SK-N-MC (cell line): ENCODE measurements around the gene MAP3K5.

Source experiments
- DNase-seq: peaks from one replicate; pipeline ENCODE4 v3.0.0-alpha.2; 2011; ENCODE audit warnings: low read depth, low spot score
- H3K27ac ChIP-seq: fragments of 200-600 bp; sonication (generic); 2 replicates; pipeline ENCODE4 v1.5.1; 2016; ENCODE audit warnings: mixed run types
- H3K36me3 ChIP-seq: fragments of 200-600 bp; sonication (generic); 2 replicates; pipeline ENCODE4 v1.6.1; 2017; ENCODE audit warnings: antibody characterized with exemption, low read length, mixed read lengths; ENCODE audit not compliant: insufficient read depth
- H3K4me3 ChIP-seq: fragments of 200-600 bp; sonication (generic); 2 replicates; pipeline ENCODE4 v1.5.1; 2016
- H3K9ac ChIP-seq: fragments of 200-600 bp; sonication (generic); 2 replicates; pipeline ENCODE4 v1.8.0; 2017; ENCODE audit warnings: mixed run types, mixed read lengths; ENCODE audit not compliant: insufficient read length
- H3K9me3 ChIP-seq: fragments of 200-600 bp; sonication (generic); 2 replicates; pipeline ENCODE4 v1.6.1; 2017; ENCODE audit warnings: low read depth, mild to moderate bottlenecking, antibody characterized with exemption, low read length, moderate library complexity, mixed read lengths
- EZH2 ChIP-seq: fragments of 200-600 bp; sonication (generic); IDR thresholded peaks from one replicate; pipeline ENCODE4 v1.6.1; 2017; ENCODE audit warnings: antibody characterized with exemption
- FOXP2 ChIP-seq: optimal IDR thresholded peaks from 2 replicates; pipeline ENCODE3; 2011; ENCODE audit warnings: mild to moderate bottlenecking, moderate library complexity; ENCODE audit not compliant: insufficient read depth; ENCODE audit errors: extremely low read length, control extremely low read depth
- POLR2AphosphoS5 ChIP-seq: IDR thresholded peaks from 2 replicates; pipeline ENCODE4 v1.6.1; 2012; ENCODE audit warnings: mild to moderate bottlenecking, low read depth, low read length, borderline replicate concordance

Gene MAP3K5

GRCh38 chr6:136566007-136566487, 226.2 kb downstream of the MAP3K5 start:
- H3K9me3 ChIP-seq, result no peaks in the 10 kb centered on the region; the same call in 1 of the 2 replicates
- TF ChIP-seq POLR2AphosphoS5, result no peak
- no peak for TF ChIP-seq FOXP2
- TF ChIP-seq EZH2, result no peak
- no peak overlapping the region for H3K9ac ChIP-seq
- peaks cover 15% of the 10 kb centered on the region for H3K36me3 ChIP-seq
- DNase-seq, result no peak
- H3K4me3 ChIP-seq, result no peak overlapping the region
- H3K27ac ChIP-seq, result peak overlapping the region; percentile 82; the same call in 1 of the 2 replicates

GRCh38 chr6:136564180-136564579, 228.1 kb downstream of the MAP3K5 start:
- DNase-seq, result no peak
- Histone ChIP-seq H3K9ac (no peak overlapping the region), H3K4me3 (no peak overlapping the region), H3K27ac (no peak overlapping the region), H3K9me3 (no peaks in the 10 kb centered on the region), H3K36me3 (peaks cover 12% of the 10 kb centered on the region)
- TF ChIP-seq FOXP2 (no peak), EZH2 (no peak), POLR2AphosphoS5 (no peak)

GRCh38 chr6:136563386-136564152, 228.7 kb downstream of the MAP3K5 start:
- TF ChIP-seq POLR2AphosphoS5, result no peak
- TF ChIP-seq FOXP2, result no peak
- Histone ChIP-seq H3K9ac (no peak overlapping the region), H3K27ac (no peak overlapping the region), H3K36me3 (peaks cover 15% of the 10 kb centered on the region), H3K4me3 (no peak overlapping the region), H3K9me3 (no peaks in the 10 kb centered on the region)
- DNase-seq, result no peak

GRCh38 chr6:136562211-136562610, 230.1 kb downstream of the MAP3K5 start:
- no peak for TF ChIP-seq POLR2AphosphoS5
- TF ChIP-seq EZH2, result no peak
- no peak for TF ChIP-seq FOXP2
- H3K27ac ChIP-seq, result no peak overlapping the region
- H3K36me3 ChIP-seq, result peaks cover 17% of the 10 kb centered on the region
- no peak overlapping the region for H3K9ac ChIP-seq
- H3K4me3 ChIP-seq, result no peak overlapping the region
- no peak for DNase-seq
- no peaks in the 10 kb centered on the region for H3K9me3 ChIP-seq

GRCh38 chr6:136553166-136553787, 239.0 kb downstream of the MAP3K5 start:
- Histone ChIP-seq H3K9ac (no peak overlapping the region), H3K9me3 (no peaks in the 10 kb centered on the region), H3K27ac (no peak overlapping the region), H3K36me3 (peaks cover 9% of the 10 kb centered on the region; the same call in 1 of the 2 replicates), H3K4me3 (no peak overlapping the region)
- no peak for TF ChIP-seq EZH2
- no peak for TF ChIP-seq FOXP2
- no peak for TF ChIP-seq POLR2AphosphoS5
- DNase-seq, result no peak

GRCh38 chr6:136552054-136552453, 240.2 kb downstream of the MAP3K5 start:
- DNase-seq, result no peak
- H3K36me3 ChIP-seq, result peaks cover 3% of the 10 kb centered on the region; the same call in 1 of the 2 replicates
- H3K27ac ChIP-seq, result no peak overlapping the region
- TF ChIP-seq EZH2, result no peak
- TF ChIP-seq FOXP2, result no peak
- no peak for TF ChIP-seq POLR2AphosphoS5
- H3K9me3 ChIP-seq, result no peaks in the 10 kb centered on the region
- no peak overlapping the region for H3K9ac ChIP-seq
- H3K4me3 ChIP-seq, result no peak overlapping the region

GRCh38 chr6:136551103-136551502, 241.2 kb downstream of the MAP3K5 start:
- Histone ChIP-seq H3K27ac (no peak overlapping the region), H3K9me3 (no peaks in the 10 kb centered on the region), H3K36me3 (no peaks in the 10 kb centered on the region; the same call in 1 of the 2 replicates), H3K4me3 (no peak overlapping the region), H3K9ac (no peak overlapping the region)
- no peak for DNase-seq
- TF ChIP-seq POLR2AphosphoS5 (no peak), EZH2 (no peak), FOXP2 (no peak)

- Histone ChIP-seq H3K4me3 (peak within 1 kb of the TSS; percentile 88), H3K9me3 (no peaks in the 10 kb centered on the region), H3K9ac (peak within 1 kb of the TSS; percentile 18), H3K36me3 (no peaks in the 10 kb centered on the region; the same call in 1 of the 2 replicates), H3K27ac (no peak within 1 kb of the TSS)
- DNase-seq, result no peak
- no peak for TF ChIP-seq FOXP2
- TF ChIP-seq POLR2AphosphoS5, result no peak
- no peak for TF ChIP-seq EZH2
Measured at GRCh38 chr6:136550330-136551071, 241.8 kb downstream of the MAP3K5 start, which contains the start of gene MAP7. Gene MAP7 (minus strand): TSS chr6:136550422. CDS start chr6:136550408, 14 bp downstream.
